HuH-7.5 (cell line): ENCODE data around the gene IGSF21.

ENCODE experiments used
- DNase-seq: peaks from one replicate; pipeline ENCODE4 v3.0.0; 2011; ENCODE audit warnings: low spot score

IGSF21 gene

GRCh38 chr1:18097206-18097605 lies 10.4 kb upstream of the IGSF21 start:
- no peak for DNase-seq

GRCh38 chr1:18099026-18099425 lies 8.6 kb upstream of the IGSF21 start:
- no peak for DNase-seq

GRCh38 chr1:18100060-18100459 lies 7.5 kb upstream of the IGSF21 start:
- DNase-seq: no peak

GRCh38 chr1:18100491-18101063 lies 7.0 kb upstream of the IGSF21 start:
- DNase-seq: peak; percentile 67

GRCh38 chr1:18101508-18101907 lies 6.1 kb upstream of the IGSF21 start:
- no peak for DNase-seq

GRCh38 chr1:18103788-18104421 lies 3.7 kb upstream of the IGSF21 start:
- DNase-seq: no peak

- no peak for DNase-seq
These were observed 3.0 kb upstream of the IGSF21 start for GRCh38 chr1:18104546-18105100.

- no peak for DNase-seq
These were observed 2.4 kb upstream of the IGSF21 start for GRCh38 chr1:18105196-18105595.

GRCh38 chr1:18108299-18109057 lies 880 bp downstream of the IGSF21 start:
- no peak for DNase-seq

GRCh38 chr1:18109058-18109755 lies 1.6 kb downstream of the IGSF21 start:
- DNase-seq: no peak

GRCh38 chr1:18109756-18110597 lies 2.4 kb downstream of the IGSF21 start:
- DNase-seq: no peak

- DNase-seq: no peak
These were observed 3.0 kb downstream of the IGSF21 start for GRCh38 chr1:18110598-18110939.

- DNase-seq: no peak
These were observed 3.4 kb downstream of the IGSF21 start for GRCh38 chr1:18110968-18111367.

GRCh38 chr1:18111605-18112297 lies 4.2 kb downstream of the IGSF21 start:
- DNase-seq: no peak

- DNase-seq: no peak
These were observed 5.0 kb downstream of the IGSF21 start for GRCh38 chr1:18112611-18113010.

- no peak for DNase-seq
These were observed 7.3 kb downstream of the IGSF21 start for GRCh38 chr1:18114726-18115410.

- no peak for DNase-seq
These were observed 9.2 kb downstream of the IGSF21 start for GRCh38 chr1:18116777-18117176.

GRCh38 chr1:18118078-18118477 lies 10.5 kb downstream of the IGSF21 start:
- no peak for DNase-seq

- DNase-seq: no peak
These were observed 10.9 kb downstream of the IGSF21 start for GRCh38 chr1:18118491-18118890.

- no peak for DNase-seq
These were observed 11.7 kb downstream of the IGSF21 start for GRCh38 chr1:18119289-18119688.
